Measurements from ENCODE around the gene PSD2. TPM values are rescaled to one million over a fixed set of nuclear protein-coding genes. Genes with fewer than 3 reads are reported as not detected.

The PSD2 gene
- total RNA-seq, 1 donor from 2014 or later, result 0.68 TPM

DNA sequence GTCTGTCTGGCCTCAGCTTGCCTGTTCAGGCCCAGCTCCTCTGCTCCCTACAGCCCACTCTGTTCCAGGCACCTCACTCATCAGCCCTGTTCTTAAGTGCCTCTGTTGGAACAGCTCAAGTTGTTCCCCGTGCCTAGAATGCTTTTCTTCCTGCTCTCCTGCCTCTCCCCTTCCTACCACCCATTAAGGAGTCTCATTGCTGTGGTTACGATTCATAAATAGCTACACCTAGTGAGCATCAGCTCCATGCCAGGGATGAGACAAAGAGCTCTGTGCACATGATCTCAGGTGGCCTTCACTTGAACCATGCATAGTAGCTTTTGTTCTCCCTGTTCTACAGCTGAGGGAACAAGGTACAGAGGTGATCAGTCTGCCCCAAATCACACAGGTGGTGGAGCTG, 54.3 kb downstream of the PSD2 start:
- Mint-ChIP-seq H3K4me3 (peak overlapping the region; percentile 77), H3K27me3 (ENCODE audit: low read depth) (peaks cover 52% of the 10 kb centered on the region), H3K4me1 (peaks cover 3% of the 10 kb centered on the region), H3K9me3 (no peaks in the 10 kb centered on the region), H3K36me3 (ENCODE audit: low read depth) (no peaks in the 10 kb centered on the region), H3K27ac (ENCODE audit: unreplicated experiment) (no peak overlapping the region)
- TF ChIP-seq, protein P1, sequence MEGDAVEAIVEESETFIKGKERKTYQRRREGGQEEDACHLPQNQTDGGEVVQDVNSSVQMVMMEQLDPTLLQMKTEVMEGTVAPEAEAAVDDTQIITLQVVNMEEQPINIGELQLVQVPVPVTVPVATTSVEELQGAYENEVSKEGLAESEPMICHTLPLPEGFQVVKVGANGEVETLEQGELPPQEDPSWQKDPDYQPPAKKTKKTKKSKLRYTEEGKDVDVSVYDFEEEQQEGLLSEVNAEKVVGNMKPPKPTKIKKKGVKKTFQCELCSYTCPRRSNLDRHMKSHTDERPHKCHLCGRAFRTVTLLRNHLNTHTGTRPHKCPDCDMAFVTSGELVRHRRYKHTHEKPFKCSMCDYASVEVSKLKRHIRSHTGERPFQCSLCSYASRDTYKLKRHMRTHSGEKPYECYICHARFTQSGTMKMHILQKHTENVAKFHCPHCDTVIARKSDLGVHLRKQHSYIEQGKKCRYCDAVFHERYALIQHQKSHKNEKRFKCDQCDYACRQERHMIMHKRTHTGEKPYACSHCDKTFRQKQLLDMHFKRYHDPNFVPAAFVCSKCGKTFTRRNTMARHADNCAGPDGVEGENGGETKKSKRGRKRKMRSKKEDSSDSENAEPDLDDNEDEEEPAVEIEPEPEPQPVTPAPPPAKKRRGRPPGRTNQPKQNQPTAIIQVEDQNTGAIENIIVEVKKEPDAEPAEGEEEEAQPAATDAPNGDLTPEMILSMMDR (conservative IDR thresholded peaks at IDR 0.05), result no peak
- no peak for DNase-seq (ENCODE audit: low read depth, low spot score)

DNA sequence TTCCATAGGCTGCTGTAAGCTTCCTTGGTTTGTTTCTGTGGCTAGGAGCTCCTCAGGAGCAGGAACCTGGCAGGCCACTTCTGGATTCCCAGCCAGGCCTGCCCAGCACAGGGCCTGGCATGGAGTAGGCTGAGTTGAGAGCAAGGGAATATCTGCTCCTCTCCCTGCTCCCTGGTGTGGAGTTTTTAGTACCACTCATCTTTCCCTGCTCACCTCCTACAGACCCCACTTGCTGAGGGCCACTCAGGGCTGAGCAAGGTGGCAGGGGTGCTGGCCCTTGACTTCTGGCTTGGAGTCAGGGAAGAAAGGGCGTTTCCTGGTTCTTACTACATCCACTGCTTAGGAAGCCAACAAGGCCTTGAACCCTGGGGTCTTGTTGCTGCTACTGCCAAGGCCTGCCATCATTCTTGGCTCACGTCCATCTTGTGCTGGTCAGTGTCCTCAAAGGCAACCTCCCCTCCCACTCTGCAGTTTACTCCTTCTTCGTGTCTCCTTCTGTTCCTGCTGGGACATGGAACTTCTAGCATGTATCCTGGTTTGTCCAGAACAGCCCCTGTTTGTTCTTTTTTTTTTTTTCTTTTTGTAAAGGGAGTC, 54.9 kb downstream of the PSD2 start:
- no peaks in the 10 kb centered on the region for H3K36me3 Mint-ChIP-seq (ENCODE audit: low read depth)
- peaks cover 46% of the 10 kb centered on the region for H3K27me3 Mint-ChIP-seq (ENCODE audit: low read depth)
- no peaks in the 10 kb centered on the region for H3K9me3 Mint-ChIP-seq
- TF ChIP-seq, protein P1 (conservative IDR thresholded peaks at IDR 0.05), result no peak
- H3K4me1 Mint-ChIP-seq, result peaks cover 3% of the 10 kb centered on the region
- no peak for DNase-seq (ENCODE audit: low read depth, low spot score)
- peak overlapping the region; percentile 77 for H3K4me3 Mint-ChIP-seq
- H3K27ac Mint-ChIP-seq (ENCODE audit: unreplicated experiment), result no peak overlapping the region

GRCh38 chr5:139851558-139851957, 56.0 kb downstream of the PSD2 start:
- H3K4me1 Mint-ChIP-seq, result peaks cover 3% of the 10 kb centered on the region
- H3K9me3 Mint-ChIP-seq, result no peaks in the 10 kb centered on the region
- DNase-seq (ENCODE audit: low read depth, low spot score), result no peak
- H3K27me3 Mint-ChIP-seq (ENCODE audit: low read depth), result peaks cover 36% of the 10 kb centered on the region
- H3K27ac Mint-ChIP-seq (ENCODE audit: unreplicated experiment), result no peak overlapping the region
- TF ChIP-seq, protein P1 (conservative IDR thresholded peaks at IDR 0.05), result no peak
- no peaks in the 10 kb centered on the region for H3K36me3 Mint-ChIP-seq (ENCODE audit: low read depth)
- H3K4me3 Mint-ChIP-seq, result no peak overlapping the region

GRCh38 chr5:139852696-139853095, 57.1 kb downstream of the PSD2 start:
- Mint-ChIP-seq H3K4me1 (peaks cover 3% of the 10 kb centered on the region), H3K4me3 (no peak overlapping the region), H3K36me3 (ENCODE audit: low read depth) (no peaks in the 10 kb centered on the region), H3K9me3 (no peaks in the 10 kb centered on the region), H3K27ac (ENCODE audit: unreplicated experiment) (no peak overlapping the region), H3K27me3 (ENCODE audit: low read depth) (peaks cover 25% of the 10 kb centered on the region)
- no peak for DNase-seq (ENCODE audit: low read depth, low spot score)
- TF ChIP-seq, protein P1 (conservative IDR thresholded peaks at IDR 0.05), result no peak

DNA sequence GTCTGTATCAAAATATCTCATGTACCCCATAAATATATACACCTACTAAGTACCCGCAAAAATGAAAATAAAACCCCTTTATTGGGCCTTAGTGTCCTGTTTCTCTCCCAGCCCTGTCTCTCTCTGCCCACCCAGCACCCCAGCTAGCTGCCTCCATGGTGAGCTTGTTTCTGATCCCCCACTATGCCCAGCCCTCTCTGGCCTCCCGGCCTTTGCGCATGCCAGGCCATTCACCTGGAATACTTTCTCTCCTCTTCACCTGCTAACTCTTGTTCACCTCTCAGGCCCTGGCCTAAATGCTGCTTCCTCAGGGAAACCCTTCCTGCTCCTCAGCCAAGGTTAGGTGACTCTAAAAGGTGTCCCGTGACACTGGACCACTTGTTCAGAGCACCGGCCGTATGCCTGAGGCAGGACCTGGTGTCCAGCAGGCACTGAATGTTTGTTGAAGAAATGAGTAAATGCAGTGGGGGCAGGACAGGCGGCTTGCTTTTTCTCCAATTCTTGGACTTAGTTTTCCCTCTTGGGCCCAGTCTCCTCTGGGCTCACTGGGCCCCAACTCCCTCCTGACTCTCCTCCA, 58.5 kb downstream of the PSD2 start:
- TF ChIP-seq, protein P1 (conservative IDR thresholded peaks at IDR 0.05), result no peak
- Mint-ChIP-seq H3K27ac (ENCODE audit: unreplicated experiment) (no peak overlapping the region), H3K4me3 (no peak overlapping the region), H3K36me3 (ENCODE audit: low read depth) (no peaks in the 10 kb centered on the region), H3K27me3 (ENCODE audit: low read depth) (peaks cover 20% of the 10 kb centered on the region), H3K9me3 (no peaks in the 10 kb centered on the region), H3K4me1 (no peaks in the 10 kb centered on the region)
- DNase-seq (ENCODE audit: low read depth, low spot score), result no peak

All from neural crest cell (in vitro differentiated cells).